T-helper 2 cell treated with Interferon-gamma antibody and Interleukin-4, amounts not matched to agents 5 μg/mL and 100 μg/mL, for 36 hours (primary cell): ENCODE data around the gene TRPV3.
"Not testable (repeated sequence)": the region's sequence is repeated elsewhere in the genome, so short reads cannot be mapped to it uniquely, and the experiment has no call there.

ENCODE experiments used
- DNase-seq: peaks from one replicate; pipeline ENCODE4 v3.0.0; 2021; ENCODE audit warnings: low spot score
- H3K27ac Mint-ChIP-seq: one replicate; pipeline ENCODE4 v1.8.0; 2021; ENCODE audit warnings: mild to moderate bottlenecking, mixed read lengths
- H3K27me3 Mint-ChIP-seq: one replicate; pipeline ENCODE4 v1.8.0; 2021; ENCODE audit warnings: low read depth, mixed read lengths
- H3K36me3 Mint-ChIP-seq: one replicate; pipeline ENCODE4 v1.8.0; 2021; ENCODE audit warnings: low read depth, mixed read lengths
- H3K4me1 Mint-ChIP-seq: one replicate; pipeline ENCODE4 v1.8.0; 2021; ENCODE audit warnings: low read depth, mixed read lengths
- H3K4me3 Mint-ChIP-seq: one replicate; pipeline ENCODE4 v1.8.0; 2022; ENCODE audit warnings: mild to moderate bottlenecking, moderate library complexity, mixed read lengths
- H3K9me3 Mint-ChIP-seq: one replicate; pipeline ENCODE4 v1.8.0; 2021; ENCODE audit warnings: mixed read lengths

TRPV3 gene

DNA sequence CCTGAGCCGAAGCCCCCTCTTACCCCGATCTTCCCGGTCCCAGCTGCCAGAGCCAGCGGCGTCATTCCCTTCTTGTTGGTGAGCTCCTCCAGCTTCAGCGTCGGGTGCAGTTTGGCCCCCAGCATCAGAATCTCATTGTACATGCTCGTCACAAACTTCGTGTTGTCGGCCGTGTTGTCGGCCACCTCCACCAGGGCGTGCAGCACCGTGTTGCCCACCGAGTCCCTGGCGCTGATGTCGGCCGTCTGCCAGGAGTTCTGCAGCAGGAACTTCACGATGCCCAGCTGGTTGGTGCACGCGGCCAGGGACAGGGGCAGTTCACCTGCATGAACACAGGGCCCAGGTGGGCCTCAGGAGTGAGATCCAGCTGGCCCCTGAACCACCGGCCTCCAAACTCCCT is 32.2 kb upstream of the TRPV3 start:
- no peaks in the 10 kb centered on the region for H3K27me3 Mint-ChIP-seq
- no peak for DNase-seq
- no peaks in the 10 kb centered on the region for H3K9me3 Mint-ChIP-seq
- no peak overlapping the region for H3K27ac Mint-ChIP-seq
- no peaks in the 10 kb centered on the region for H3K4me1 Mint-ChIP-seq
- H3K36me3 Mint-ChIP-seq = peaks cover 7% of the 10 kb centered on the region
- H3K4me3 Mint-ChIP-seq = no peak overlapping the region

DNA sequence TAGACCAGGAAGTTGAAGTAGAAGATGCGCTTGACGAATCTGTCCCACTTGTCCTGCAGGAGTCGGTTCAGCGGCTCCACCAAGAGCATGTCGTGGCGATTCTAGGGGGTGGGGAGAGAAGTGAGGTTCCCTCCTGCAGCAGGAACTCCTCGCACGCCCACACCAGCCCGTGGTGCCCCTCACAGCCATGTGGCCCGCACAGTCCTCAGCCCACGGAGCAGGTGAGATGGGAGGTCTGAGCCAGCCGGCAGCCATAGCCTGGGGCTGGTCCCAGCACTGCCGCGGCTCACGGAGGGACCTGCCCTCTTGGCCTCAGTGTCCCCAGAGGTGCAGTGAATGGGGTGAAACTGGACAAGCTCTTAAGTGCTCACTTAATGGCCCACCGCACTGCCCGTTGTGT is 28.2 kb upstream of the TRPV3 start:
- no peak overlapping the region for H3K4me3 Mint-ChIP-seq
- no peaks in the 10 kb centered on the region for H3K27me3 Mint-ChIP-seq
- no peak for DNase-seq
- no peaks in the 10 kb centered on the region for H3K9me3 Mint-ChIP-seq
- peaks cover 9% of the 10 kb centered on the region for H3K36me3 Mint-ChIP-seq
- H3K27ac Mint-ChIP-seq = no peak overlapping the region
- no peaks in the 10 kb centered on the region for H3K4me1 Mint-ChIP-seq

DNA sequence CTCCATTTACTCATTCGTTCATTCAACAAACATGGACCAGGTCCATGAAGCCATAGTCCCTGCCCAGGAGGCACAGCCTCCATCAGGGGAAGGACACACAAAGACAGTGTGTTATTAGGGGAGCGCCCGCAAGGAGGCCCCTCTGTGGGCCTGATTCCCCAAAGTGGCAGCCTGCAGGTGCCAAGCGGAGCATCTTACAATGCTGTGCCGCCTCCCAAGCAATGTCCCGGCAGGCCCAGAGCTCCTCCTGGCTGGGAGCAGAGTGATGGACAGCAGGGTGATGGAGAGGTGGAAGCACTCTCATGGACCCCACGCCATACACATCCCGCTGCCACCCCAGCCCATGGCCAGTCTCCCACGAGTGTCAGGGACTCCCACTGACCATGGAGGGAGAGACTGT is 25.8 kb upstream of the TRPV3 start:
- Mint-ChIP-seq H3K4me1 (no peaks in the 10 kb centered on the region), H3K27me3 (no peaks in the 10 kb centered on the region), H3K27ac (no peak overlapping the region), H3K36me3 (peaks cover 9% of the 10 kb centered on the region), H3K9me3 (no peaks in the 10 kb centered on the region), H3K4me3 (no peak overlapping the region)
- DNase-seq = no peak

- Mint-ChIP-seq H3K4me3 (no peak overlapping the region), H3K36me3 (peaks cover 9% of the 10 kb centered on the region), H3K9me3 (no peaks in the 10 kb centered on the region), H3K4me1 (no peaks in the 10 kb centered on the region), H3K27ac (no peak overlapping the region), H3K27me3 (no peaks in the 10 kb centered on the region)
- no peak for DNase-seq
Measured at GRCh38 chr17:3582915-3583314, 25.3 kb upstream of the TRPV3 start.

DNA sequence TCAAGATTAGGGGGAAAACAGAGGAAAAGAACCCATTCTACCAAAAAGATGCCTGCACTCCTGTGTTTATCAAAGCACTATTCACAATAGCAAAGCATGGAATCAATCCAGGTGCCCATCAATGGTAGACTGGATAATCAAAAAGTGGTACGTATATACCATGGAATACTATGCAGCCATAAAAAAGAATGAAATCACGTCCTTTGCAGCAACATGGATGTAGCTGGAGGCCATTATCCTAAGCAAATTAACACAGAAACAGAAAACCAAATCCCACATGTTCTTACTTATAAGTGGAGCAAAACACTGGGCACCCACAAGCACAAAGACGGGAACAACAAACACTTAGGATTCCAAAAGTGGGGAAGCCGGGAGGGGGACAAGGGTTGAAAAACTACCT is 21.1 kb upstream of the TRPV3 start:
- H3K36me3 Mint-ChIP-seq, H3K27me3 Mint-ChIP-seq, H3K27ac Mint-ChIP-seq, H3K4me3 Mint-ChIP-seq, H3K9me3 Mint-ChIP-seq, H3K4me1 Mint-ChIP-seq, DNase-seq: not testable (repeated sequence)

DNA sequence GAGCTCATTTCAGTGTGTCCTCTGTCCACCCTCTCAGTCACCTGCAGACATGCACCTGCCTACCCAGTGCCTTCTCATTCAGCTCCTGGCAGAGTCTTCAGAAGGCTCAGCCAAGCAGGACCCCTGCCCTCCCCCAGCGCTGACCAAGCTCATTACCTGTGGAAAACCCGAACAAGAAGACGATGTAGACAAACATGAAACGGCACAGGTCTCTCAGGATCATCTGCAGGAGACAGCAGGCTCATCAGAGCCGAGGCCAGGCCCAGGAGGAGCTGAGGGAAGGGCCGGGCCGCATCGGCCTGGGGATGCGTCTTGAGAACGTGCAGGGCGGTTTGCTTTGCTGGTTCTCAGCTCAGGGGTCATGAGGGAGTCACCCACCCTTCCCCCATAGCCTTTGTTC is 19.4 kb upstream of the TRPV3 start:
- DNase-seq = no peak
- H3K36me3 Mint-ChIP-seq = peaks cover 6% of the 10 kb centered on the region
- H3K4me3 Mint-ChIP-seq = no peak overlapping the region
- no peaks in the 10 kb centered on the region for H3K9me3 Mint-ChIP-seq
- H3K4me1 Mint-ChIP-seq = no peaks in the 10 kb centered on the region
- no peaks in the 10 kb centered on the region for H3K27me3 Mint-ChIP-seq
- H3K27ac Mint-ChIP-seq = no peak overlapping the region

DNA sequence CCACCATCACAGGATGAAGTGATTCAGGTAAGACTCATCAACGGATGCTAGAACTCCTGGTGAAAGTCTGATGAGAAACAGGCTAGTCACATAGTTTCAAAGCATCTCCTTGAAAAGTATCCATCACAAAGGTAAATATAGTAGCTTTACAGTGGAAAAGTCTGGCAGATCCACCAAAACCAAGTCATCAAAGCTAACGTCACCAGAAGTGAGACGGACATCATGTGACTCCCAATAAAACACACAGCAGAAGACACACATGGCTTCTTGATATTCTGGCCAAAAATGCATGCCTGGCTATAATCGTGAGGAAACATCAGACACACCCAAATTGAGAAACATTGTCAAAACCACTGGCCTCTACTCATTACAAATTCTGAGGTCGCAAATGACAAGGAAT is 17.9 kb upstream of the TRPV3 start:
- no peak overlapping the region for H3K27ac Mint-ChIP-seq
- H3K4me1 Mint-ChIP-seq = no peaks in the 10 kb centered on the region
- no peaks in the 10 kb centered on the region for H3K27me3 Mint-ChIP-seq
- peaks cover 5% of the 10 kb centered on the region for H3K36me3 Mint-ChIP-seq
- no peak overlapping the region for H3K4me3 Mint-ChIP-seq
- no peaks in the 10 kb centered on the region for H3K9me3 Mint-ChIP-seq
- DNase-seq = no peak

DNA sequence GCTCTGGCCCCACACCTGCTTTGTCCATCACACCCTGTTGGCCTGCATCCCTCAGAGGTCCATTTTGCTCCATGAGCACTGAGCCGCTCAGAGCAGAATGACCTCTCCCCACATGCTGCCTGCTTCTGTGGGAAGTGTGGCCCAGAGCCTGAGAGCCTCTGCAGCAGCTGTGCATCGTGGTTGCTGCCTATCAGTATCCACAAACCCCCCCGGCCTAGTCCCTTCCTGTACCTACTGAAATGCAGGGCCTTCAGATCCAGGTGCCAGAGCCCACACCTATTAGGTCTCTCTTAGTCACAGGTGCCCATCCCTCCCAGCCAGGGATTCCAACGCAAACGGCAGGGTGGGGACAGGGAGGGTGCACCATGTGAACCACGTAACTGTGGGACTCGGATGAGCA is 16.6 kb upstream of the TRPV3 start:
- H3K4me1 Mint-ChIP-seq = no peaks in the 10 kb centered on the region
- no peak overlapping the region for H3K4me3 Mint-ChIP-seq
- H3K27me3 Mint-ChIP-seq = no peaks in the 10 kb centered on the region
- H3K9me3 Mint-ChIP-seq = no peaks in the 10 kb centered on the region
- DNase-seq = no peak
- H3K36me3 Mint-ChIP-seq = peaks cover 5% of the 10 kb centered on the region
- H3K27ac Mint-ChIP-seq = no peak overlapping the region

GRCh38 chr17:3573246-3574100 is 15.9 kb upstream of the TRPV3 start:
- H3K27ac Mint-ChIP-seq = no peak overlapping the region
- H3K27me3 Mint-ChIP-seq = no peaks in the 10 kb centered on the region
- H3K9me3 Mint-ChIP-seq = no peaks in the 10 kb centered on the region
- H3K36me3 Mint-ChIP-seq = peaks cover 5% of the 10 kb centered on the region
- no peaks in the 10 kb centered on the region for H3K4me1 Mint-ChIP-seq
- no peak for DNase-seq
- H3K4me3 Mint-ChIP-seq = no peak overlapping the region

- H3K4me3 Mint-ChIP-seq = no peak overlapping the region
- no peaks in the 10 kb centered on the region for H3K27me3 Mint-ChIP-seq
- no peaks in the 10 kb centered on the region for H3K9me3 Mint-ChIP-seq
- H3K4me1 Mint-ChIP-seq = no peaks in the 10 kb centered on the region
- no peak overlapping the region for H3K27ac Mint-ChIP-seq
- peaks cover 5% of the 10 kb centered on the region for H3K36me3 Mint-ChIP-seq
- DNase-seq = no peak
Measured at GRCh38 chr17:3572231-3572630, 14.6 kb upstream of the TRPV3 start.

GRCh38 chr17:3571043-3571900 is 13.7 kb upstream of the TRPV3 start:
- H3K9me3 Mint-ChIP-seq = no peaks in the 10 kb centered on the region
- no peak for DNase-seq
- peaks cover 5% of the 10 kb centered on the region for H3K36me3 Mint-ChIP-seq
- no peaks in the 10 kb centered on the region for H3K27me3 Mint-ChIP-seq
- no peaks in the 10 kb centered on the region for H3K4me1 Mint-ChIP-seq
- H3K4me3 Mint-ChIP-seq = no peak overlapping the region
- no peak overlapping the region for H3K27ac Mint-ChIP-seq

GRCh38 chr17:3569534-3570137 is 12.0 kb upstream of the TRPV3 start:
- no peaks in the 10 kb centered on the region for H3K4me1 Mint-ChIP-seq
- H3K27me3 Mint-ChIP-seq = no peaks in the 10 kb centered on the region
- H3K4me3 Mint-ChIP-seq = no peak overlapping the region
- H3K27ac Mint-ChIP-seq = no peak overlapping the region
- no peaks in the 10 kb centered on the region for H3K9me3 Mint-ChIP-seq
- H3K36me3 Mint-ChIP-seq = peaks cover 6% of the 10 kb centered on the region
- no peak for DNase-seq

DNA sequence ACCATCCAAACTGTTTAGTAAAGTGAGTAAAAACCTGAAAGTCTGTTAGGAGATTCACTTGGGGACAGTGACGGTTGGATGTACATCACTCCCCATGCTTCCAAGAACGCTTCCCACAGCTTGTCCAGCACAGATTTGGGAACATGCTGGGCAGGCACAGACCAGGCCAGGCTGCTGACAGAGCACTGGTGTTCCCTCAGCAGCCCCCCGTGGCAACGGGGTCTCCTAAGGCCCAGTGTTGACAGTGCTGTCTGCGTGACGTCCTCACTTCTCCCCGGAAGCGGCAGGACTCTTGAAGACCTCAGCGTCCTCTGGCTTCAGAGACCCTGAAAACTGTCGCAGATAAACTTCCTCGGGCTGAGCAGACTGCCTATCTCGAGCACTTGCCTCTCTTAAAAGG is 8.9 kb upstream of the TRPV3 start:
- H3K27ac Mint-ChIP-seq = no peak overlapping the region
- H3K9me3 Mint-ChIP-seq = no peaks in the 10 kb centered on the region
- H3K4me3 Mint-ChIP-seq = no peak overlapping the region
- H3K27me3 Mint-ChIP-seq = no peaks in the 10 kb centered on the region
- peaks cover 6% of the 10 kb centered on the region for H3K36me3 Mint-ChIP-seq
- H3K4me1 Mint-ChIP-seq = peaks cover 2% of the 10 kb centered on the region
- DNase-seq = no peak

DNA sequence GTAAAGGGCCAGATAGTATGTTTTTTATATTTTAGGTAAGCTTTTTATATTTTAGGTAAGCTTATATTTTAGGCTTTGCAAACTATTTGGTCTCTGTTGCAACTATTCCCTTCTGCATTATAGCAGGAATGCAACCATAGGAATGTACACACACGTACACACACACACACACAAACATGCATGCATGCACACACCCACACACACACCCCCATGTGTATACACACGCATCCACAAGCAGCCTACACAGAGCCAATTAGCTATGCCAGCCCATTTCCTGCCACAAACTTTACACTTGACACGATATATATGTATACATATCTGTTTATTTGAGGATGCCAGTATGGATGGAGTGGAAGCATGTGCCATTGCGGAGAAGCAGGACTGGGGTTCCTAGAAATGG is 7.5 kb upstream of the TRPV3 start:
- no peak for DNase-seq
- no peaks in the 10 kb centered on the region for H3K9me3 Mint-ChIP-seq
- H3K27me3 Mint-ChIP-seq = no peaks in the 10 kb centered on the region
- no peak overlapping the region for H3K4me3 Mint-ChIP-seq
- H3K4me1 Mint-ChIP-seq = peaks cover 2% of the 10 kb centered on the region
- no peak overlapping the region for H3K27ac Mint-ChIP-seq
- H3K36me3 Mint-ChIP-seq = peaks cover 5% of the 10 kb centered on the region
